HFFc6 (cell line): Measurements from ENCODE around the gene TBC1D30. TPM values are rescaled to one million over a fixed set of nuclear protein-coding genes. Genes with fewer than 3 reads are reported as not detected.
A peak's percentile ranks its signal among the peaks of the same experiment; 100 is the strongest.

Source experiments
- DNase-seq: peaks from one replicate; pipeline ENCODE4 v3.0.0-alpha.2; 2018
- H3K27ac Mint-ChIP-seq: 2 replicates; pipeline ENCODE4 v1.8.0; 2020; ENCODE audit warnings: mild to moderate bottlenecking, mixed read lengths
- H3K27me3 Mint-ChIP-seq: 2 replicates; pipeline ENCODE4 v1.8.0; 2021; ENCODE audit warnings: mild to moderate bottlenecking, moderate library complexity, mixed read lengths; ENCODE audit not compliant: insufficient read depth
- H3K36me3 Mint-ChIP-seq: 2 replicates; pipeline ENCODE4 v1.8.0; 2021; ENCODE audit warnings: low read depth, mixed read lengths
- H3K4me1 Mint-ChIP-seq: 2 replicates; pipeline ENCODE4 v1.8.0; 2020; ENCODE audit warnings: low read depth, mixed read lengths
- H3K4me3 Mint-ChIP-seq: 2 replicates; pipeline ENCODE4 v1.8.0; 2020; ENCODE audit warnings: mild to moderate bottlenecking, moderate library complexity, mixed read lengths
- H3K9me3 Mint-ChIP-seq: 2 replicates; pipeline ENCODE4 v1.8.0; 2020; ENCODE audit warnings: mild to moderate bottlenecking, mixed read lengths
- total RNA-seq, 6 experiments: library from RNA; stranded (reverse); fragmentation: NEBNext Ultra II Directional; extraction: Animal tissue kit (Norgen Biotek cat#: 25700); gene quantifications; 2 replicates in 1 of 6; 3 replicates in 5 of 6; pipeline ENCODE4 v1.2.3, GENCODE V29; 2021
- TF ChIP-seq, protein P1 (sequence below): fragments of 200-600 bp; sonication (generic); IDR thresholded peaks from 2 replicates; pipeline ENCODE4 v1.5.0; 2021; ENCODE audit warnings: antibody characterized with exemption, mild to moderate bottlenecking

The TBC1D30 gene
- total RNA-seq, 6 experiments from 2014 or later, result 0.05 to 0.54 (median 0.23) TPM; not detected in 1

DNA sequence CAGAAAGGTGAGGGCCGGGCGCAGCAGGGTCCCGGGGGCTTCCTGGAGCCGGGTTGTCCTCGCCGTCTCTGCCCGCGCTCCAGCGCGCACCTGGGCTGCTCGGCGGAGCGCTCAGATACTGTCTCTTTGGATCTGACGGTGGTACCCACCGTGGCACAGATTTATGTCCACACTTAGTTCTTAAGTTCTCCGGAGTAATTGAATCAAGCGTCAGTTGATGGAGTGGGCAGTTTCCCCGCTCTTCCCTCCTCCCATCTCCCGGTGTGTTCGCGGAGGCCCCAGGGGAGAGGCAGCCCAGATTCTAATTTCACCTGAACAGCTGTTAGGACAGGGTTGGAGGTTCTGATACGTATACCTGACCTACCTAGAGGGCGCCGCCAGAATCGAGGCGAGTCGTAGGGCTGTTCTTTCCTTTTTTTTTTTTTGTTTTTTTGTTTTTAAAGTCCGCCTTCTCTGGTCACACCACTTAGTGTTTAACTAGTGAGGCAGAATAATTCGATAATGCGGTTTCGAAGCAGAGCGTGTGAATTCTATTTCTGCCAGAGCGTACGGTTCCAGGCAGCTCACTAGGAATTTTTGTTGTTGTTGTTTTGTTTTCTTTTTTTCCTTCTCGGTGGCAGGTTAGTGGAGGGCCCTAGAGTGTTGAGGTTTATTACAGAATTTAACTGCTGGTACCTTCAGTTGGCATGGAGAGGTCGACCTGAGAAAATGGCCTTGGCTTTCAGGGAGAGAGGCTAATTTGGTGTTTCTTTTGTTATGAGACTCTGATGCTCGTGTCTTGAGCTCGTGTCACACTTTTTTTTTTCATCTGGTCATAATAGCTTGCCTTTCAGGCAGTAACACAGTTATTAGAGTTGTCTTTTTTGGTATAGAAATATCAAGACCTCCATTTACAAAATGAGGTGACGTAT, 42.9 kb upstream of the TBC1D30 start:
- H3K4me1 Mint-ChIP-seq, result peaks cover 8% of the 10 kb centered on the region; the same call in 1 of the 2 replicates
- H3K27ac Mint-ChIP-seq, result no peak overlapping the region
- TF ChIP-seq, protein P1, sequence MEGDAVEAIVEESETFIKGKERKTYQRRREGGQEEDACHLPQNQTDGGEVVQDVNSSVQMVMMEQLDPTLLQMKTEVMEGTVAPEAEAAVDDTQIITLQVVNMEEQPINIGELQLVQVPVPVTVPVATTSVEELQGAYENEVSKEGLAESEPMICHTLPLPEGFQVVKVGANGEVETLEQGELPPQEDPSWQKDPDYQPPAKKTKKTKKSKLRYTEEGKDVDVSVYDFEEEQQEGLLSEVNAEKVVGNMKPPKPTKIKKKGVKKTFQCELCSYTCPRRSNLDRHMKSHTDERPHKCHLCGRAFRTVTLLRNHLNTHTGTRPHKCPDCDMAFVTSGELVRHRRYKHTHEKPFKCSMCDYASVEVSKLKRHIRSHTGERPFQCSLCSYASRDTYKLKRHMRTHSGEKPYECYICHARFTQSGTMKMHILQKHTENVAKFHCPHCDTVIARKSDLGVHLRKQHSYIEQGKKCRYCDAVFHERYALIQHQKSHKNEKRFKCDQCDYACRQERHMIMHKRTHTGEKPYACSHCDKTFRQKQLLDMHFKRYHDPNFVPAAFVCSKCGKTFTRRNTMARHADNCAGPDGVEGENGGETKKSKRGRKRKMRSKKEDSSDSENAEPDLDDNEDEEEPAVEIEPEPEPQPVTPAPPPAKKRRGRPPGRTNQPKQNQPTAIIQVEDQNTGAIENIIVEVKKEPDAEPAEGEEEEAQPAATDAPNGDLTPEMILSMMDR, result no peak
- DNase-seq, result no peak
- H3K9me3 Mint-ChIP-seq, result no peaks in the 10 kb centered on the region
- H3K4me3 Mint-ChIP-seq, result peak overlapping the region; percentile 57
- H3K27me3 Mint-ChIP-seq, result peaks cover 43% of the 10 kb centered on the region
- H3K36me3 Mint-ChIP-seq, result no peaks in the 10 kb centered on the region

DNA sequence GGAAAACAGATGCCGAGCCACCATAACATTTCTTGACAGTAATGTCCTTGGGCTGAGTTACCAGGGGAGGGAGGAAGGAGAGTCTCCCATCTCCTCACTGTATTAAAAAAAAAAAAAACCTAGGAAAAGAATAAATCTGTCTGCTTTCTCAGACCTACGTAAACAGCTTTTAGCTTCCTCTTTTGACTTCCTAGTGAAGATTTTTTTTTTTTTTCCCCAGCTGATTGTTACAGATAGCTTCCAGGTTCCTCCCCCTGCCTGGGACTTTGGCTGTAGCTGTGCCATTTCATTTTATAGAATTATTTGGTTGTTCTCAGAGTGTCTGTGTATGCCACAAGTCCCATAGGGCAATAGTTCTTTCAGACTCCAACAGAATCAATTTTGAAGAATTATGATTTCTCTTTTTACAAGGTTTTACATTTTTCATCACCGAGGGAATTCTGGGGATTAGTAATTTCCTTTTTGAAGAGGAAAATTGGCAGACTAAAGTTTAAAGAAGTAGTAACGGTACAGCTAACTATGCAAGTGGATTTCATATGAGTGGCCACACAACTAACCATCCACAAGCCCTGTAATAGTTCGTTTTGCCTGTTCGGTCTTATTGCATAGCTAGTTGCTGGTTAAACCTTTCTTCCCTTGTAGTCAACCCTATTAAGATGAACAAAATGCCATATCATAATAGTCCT, 42.1 kb upstream of the TBC1D30 start:
- H3K27me3 Mint-ChIP-seq, result peaks cover 36% of the 10 kb centered on the region
- H3K9me3 Mint-ChIP-seq, result no peaks in the 10 kb centered on the region
- DNase-seq, result no peak
- TF ChIP-seq, protein P1, result no peak
- no peak overlapping the region for H3K27ac Mint-ChIP-seq
- H3K4me1 Mint-ChIP-seq, result peaks cover 8% of the 10 kb centered on the region; the same call in 1 of the 2 replicates
- H3K36me3 Mint-ChIP-seq, result no peaks in the 10 kb centered on the region
- no peak overlapping the region for H3K4me3 Mint-ChIP-seq

DNA sequence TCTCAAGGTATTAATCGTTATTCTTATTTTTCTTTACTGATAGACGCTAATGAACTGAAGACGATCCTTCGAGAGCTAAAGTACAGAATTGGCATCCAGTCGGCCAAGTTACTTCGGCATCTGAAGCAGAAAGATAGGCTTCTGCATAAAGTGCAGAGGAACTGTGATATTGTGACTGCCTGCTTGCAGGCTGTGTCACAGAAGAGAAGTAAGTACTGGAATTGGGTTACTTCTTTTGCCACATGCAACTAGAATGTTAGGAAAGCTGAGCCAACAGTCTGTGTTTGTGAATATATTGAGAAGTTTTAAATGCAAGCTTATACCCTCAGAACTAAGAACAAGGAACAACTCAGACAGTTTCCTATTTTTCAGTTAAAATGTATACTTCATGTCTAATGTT, 38.6 kb upstream of the TBC1D30 start:
- peaks cover 8% of the 10 kb centered on the region; the same call in 1 of the 2 replicates for H3K4me1 Mint-ChIP-seq
- H3K4me3 Mint-ChIP-seq, result no peak overlapping the region
- H3K27me3 Mint-ChIP-seq, result peaks cover 19% of the 10 kb centered on the region
- no peaks in the 10 kb centered on the region for H3K9me3 Mint-ChIP-seq
- no peak for DNase-seq
- H3K36me3 Mint-ChIP-seq, result no peaks in the 10 kb centered on the region
- H3K27ac Mint-ChIP-seq, result no peak overlapping the region
- TF ChIP-seq, protein P1, result no peak

DNA sequence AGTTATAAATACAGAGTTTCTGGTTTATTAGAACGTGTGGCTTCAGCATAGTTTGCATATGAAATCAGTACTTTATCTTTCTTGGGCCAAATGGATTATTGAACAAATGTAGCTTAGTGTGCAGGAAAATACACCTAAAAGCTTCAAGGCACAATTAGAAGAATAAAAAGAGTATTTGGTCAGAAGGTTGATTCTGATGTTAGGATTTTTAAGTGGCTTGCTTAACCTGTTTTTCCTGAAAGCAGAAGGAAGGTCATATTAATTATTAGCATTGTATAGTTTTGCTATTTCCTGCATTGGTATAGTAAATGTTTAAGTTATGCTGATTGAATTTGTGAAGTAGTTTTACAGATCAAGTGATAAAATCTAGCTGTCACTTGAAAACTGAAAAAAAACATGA, 34.3 kb upstream of the TBC1D30 start:
- Mint-ChIP-seq H3K9me3 (no peaks in the 10 kb centered on the region), H3K36me3 (no peaks in the 10 kb centered on the region), H3K4me1 (no peaks in the 10 kb centered on the region), H3K27ac (no peak overlapping the region), H3K4me3 (no peak overlapping the region), H3K27me3 (peaks cover 12% of the 10 kb centered on the region)
- DNase-seq, result no peak
- TF ChIP-seq, protein P1, result no peak

DNA sequence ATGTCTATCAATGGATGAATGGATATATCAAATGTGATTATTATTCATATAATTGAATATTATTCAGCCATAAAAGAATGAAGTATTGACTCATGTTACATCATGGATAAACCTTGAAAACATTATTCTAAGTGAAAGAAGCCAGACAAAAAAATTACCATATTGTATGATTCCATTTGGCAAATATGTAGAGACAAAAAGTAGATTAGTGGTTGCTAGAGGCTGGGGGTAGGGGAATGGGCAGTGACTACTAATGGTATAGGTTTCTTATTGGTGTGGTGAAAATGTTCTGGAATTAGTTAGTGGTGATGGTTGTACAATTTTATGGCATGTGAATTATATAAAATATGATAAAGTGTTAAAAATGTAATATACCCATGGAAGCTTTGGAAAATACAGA, 33.4 kb upstream of the TBC1D30 start:
- Mint-ChIP-seq H3K36me3 (no peaks in the 10 kb centered on the region), H3K9me3 (no peaks in the 10 kb centered on the region), H3K27ac (no peak overlapping the region), H3K4me1 (no peaks in the 10 kb centered on the region), H3K4me3 (no peak overlapping the region), H3K27me3 (peaks cover 12% of the 10 kb centered on the region)
- DNase-seq, result no peak
- TF ChIP-seq, protein P1, result no peak
